Cortex of kidney (tissue), 1 donor: ENCODE data around the gene PEBP1.
"Not testable (repeated sequence)": the region's sequence is repeated elsewhere in the genome, so short reads cannot be mapped to it uniquely, and the experiment has no call there.

Experiments used
- DNase-seq: peaks from one replicate; lab custom pipeline; 2025; lab: John Stamatoyannopoulos, UW

PEBP1 gene

GRCh38 chr12:118135788-118136558 lies at the start of gene PEBP1:
PEBP1 (plus strand) TSS chr12:118136124; CDS start chr12:118136210, 86 bp downstream.
- DNase-seq = peak; percentile 38

DNA sequence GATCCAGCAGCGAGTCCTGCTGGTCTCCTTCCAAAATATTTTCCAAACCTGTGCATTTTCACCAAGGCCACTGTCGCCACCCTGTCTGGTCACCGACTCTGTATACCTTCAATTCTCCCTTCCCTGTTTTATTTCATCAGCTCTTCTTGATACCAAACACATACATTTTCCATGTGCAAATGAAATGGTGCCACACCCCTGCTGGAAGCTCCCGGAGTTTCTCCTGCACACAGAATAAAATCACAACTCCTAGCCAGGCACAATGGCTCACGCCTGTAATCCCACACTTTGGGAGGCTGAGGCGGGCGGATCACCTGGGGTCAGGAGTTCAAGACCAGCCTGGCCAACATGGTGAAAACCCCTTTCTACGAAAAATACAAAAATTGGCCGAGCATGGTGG lies 46.1 kb upstream of the PEBP1 start:
- DNase-seq = no peak

GRCh38 chr12:118094039-118094438 lies 41.9 kb upstream of the PEBP1 start:
- DNase-seq = no peak

- no peak for DNase-seq
Observed at GRCh38 chr12:118098401-118098800, 37.5 kb upstream of the PEBP1 start.

DNA sequence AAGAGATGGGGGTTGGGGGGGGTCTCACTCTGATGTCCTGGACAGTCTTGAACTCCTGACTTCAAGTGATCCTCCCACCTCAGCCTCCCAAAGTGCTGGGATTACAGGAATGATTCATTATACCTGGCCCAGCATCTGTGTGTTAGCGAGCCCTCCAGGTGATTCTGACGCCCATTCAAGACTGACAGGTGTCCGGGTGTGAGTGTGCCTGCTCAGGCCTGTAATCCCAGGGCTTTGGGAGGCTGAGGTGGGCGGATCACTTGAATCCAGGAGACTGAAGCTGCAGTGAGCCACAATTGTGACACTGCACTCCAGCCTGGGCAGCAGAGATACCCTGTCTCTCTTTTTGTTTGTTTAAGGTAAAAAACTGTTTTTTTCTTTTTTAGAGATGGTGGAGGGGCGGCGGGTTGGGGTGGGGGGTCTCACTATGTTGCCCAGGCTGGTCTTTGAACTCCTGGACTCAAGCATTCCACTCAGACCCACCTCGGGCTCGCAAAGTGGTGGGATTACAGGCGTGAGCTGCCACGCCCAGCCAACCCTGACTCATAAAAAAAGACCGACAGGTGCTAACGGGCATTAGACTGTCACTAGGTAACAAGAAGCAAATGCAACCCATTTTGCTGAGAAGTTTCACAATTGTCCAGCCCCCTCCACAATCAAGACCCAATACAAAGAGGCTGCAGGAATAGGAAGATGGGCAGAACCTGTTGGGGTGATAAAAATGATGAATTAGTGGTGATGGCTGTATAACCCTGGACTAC lies 36.8 kb upstream of the PEBP1 start:
- no peak for DNase-seq

DNA sequence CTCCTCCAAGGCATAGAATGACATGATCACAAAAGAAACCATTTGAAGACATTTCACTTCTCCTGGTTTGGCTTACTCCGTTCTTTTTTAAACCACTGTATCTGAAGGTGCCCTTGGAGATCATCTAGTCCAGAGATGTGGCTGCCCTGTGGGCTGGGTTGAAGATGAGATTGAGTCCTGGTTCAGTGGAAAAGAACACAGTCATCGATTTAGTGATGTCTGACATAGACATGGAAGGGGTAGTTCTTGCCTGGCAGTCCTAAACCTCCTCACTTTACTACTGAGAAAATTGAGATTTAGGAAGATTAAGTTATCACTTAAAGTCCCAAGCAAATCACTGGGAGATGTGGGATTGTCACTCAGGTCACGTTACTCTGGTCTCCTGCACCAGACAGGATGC lies 34.9 kb upstream of the PEBP1 start:
- DNase-seq = no peak

GRCh38 chr12:118102070-118102469 lies 33.9 kb upstream of the PEBP1 start:
- no peak for DNase-seq

DNA sequence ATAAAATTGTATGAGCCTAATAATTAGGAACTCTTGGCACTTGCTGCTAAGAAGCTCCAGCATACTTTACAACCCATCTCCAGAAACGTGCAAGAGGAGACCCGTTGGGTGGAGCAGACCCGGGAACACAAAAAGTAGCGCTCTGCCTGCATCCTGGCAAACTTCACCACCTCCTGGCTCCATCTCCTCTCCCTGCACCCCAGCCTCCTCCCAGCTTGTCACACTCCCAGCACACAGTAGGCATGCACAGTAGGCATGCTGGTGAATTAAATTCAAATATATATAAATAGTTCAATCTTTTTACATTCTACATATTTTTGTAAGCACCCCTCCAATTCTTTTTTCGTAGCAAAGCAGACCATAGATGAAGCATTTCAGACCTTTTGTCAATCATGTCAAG lies 33.3 kb upstream of the PEBP1 start:
- no peak for DNase-seq

- no peak for DNase-seq
Observed at GRCh38 chr12:118103201-118103600, 32.7 kb upstream of the PEBP1 start.

DNA sequence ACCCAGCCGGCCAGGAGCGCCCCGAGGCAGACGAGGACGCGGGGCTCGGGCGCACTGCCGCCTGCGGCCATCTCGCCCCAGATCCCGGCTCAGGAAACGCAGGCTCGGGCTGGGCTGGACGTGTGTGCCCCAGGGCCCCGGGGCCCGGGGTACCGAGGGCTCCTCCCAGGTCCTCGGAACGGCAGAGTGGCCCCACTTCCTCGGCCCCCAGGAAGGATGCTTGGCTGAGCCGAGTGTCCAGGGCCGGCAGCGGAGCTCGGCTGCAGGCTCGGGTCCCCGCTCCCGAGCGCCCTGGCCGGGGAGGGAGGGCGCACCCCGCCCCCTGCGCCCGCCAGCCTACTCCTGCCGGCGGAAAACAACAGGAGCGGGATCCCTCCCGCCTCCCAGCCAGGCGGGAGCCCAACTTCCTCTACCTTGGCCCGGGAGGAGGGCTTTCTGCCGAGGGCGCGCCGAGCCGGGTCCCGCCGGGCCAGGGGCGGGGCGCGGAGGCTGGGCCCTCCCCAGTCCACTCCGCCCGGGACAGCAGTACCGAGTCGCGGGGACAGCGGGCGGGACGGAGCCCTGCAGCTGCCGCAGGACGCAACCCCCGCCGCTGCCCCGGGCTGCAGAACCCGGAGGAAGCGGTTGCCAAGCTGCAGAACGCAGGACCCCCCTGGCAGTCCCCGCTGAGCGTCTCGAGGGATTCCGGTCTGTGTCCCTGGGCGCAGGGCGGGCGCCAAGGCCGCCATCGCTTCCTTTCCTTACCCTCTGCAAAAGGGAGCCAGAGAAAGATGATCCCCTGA lies 32.1 kb upstream of the PEBP1 start, which contains the start of gene VSIG10:
Gene VSIG10 (minus strand): TSS at position 411 of the 782 bp plus-strand sequence. CDS start 340 bp downstream, at position 71.
- DNase-seq = peak; percentile 36

DNA sequence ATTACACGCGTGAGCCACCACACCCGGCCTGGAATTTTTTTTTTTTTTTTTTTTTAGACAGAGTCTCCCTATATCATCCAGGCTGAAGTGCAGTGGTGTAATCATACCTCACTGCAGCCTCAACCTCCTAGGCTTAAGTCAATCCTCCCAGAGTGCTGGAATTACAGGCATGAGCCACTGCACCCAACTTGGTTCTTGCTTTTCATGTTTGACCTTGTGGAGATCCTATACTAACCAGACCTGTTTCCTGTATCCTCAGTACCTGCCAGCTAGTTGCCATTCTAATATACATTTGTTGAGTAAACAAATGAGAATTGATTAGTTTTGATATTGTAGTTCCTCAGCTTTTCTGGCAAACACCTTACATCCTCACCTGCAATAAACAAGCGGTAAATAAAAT lies 28.9 kb upstream of the PEBP1 start:
- DNase-seq = no peak

DNA sequence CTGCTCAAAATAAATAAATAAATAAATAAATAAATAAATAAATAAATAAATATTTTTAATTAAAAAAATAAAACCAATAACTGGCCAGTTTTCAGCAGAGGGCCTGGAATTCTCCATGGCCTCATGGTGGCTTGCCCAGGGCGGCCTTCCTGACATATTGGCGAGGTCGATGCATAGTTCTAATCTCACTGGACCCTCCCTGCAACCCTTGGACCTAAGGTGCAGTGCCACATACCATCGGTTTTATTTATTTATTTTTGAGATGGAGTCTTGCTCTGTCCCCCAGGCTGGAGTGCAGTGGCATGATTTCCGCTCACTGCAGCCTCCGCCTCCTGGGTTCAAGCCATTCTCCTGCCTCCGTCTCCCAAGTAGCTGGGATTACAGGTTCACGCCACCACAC lies 28.2 kb upstream of the PEBP1 start:
- no peak for DNase-seq

DNA sequence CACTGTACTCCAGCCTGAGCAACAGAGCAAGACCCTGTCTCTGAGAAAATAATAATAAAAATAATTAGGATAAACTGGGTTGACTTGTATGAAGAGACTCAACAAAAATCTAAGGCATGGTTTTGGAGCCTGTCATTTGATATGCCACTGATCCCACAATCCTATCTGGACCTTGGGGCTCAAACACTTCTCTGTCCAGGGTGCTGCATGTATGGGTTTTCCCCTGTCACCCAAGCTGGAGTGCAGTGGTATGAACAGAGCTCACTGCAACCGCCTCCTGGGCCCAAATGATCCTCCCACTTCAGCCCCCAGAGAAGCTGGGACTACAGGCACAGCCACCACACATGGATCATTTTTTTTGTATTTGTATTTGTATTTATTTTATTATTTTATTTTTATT lies 26.8 kb upstream of the PEBP1 start:
- DNase-seq = no peak

DNA sequence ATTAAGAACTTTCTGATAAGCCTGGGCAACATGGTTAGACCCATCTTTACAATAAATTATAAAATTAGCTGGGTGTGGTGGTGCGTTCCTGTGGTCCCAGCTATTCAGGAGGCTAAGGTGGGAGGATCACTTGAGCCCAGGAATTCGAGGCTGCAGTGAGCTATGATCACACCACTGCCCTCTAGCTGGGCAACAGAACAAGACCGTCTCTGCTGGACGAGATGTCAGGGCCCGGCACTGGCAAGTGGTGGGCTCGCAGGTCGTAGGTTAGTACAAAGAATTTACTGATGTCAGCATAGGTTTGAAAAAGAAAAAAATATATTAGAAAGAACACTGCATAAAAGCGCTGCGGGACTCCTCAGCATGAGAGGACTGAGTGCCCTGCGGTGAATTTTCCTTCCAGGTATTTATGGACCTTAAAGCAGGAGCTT lies 16.5 kb upstream of the PEBP1 start:
- DNase-seq = no peak

- no peak for DNase-seq
Observed at GRCh38 chr12:118120579-118121363, 15.2 kb upstream of the PEBP1 start.

GRCh38 chr12:118122264-118122663 lies 13.7 kb upstream of the PEBP1 start:
- no peak for DNase-seq

GRCh38 chr12:118124333-118124874 lies 11.5 kb upstream of the PEBP1 start:
- DNase-seq = no peak

DNA sequence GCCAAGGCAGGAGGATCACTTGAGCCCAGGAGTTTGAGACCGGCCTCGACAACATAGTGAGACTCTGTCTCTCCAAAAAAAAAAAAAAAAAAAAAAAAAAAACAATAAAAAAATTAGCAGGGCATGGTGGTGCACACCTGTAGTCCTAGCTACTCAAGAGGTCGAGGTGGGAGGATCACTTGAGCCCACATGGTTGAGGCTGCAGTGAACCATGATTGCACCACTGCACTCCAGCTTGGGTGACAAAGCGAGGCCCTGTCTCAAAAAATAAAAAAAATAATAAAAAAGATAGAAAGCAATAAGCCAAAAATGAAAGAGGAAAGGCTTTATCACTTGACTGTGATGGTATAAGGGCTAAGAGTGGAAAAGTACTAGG lies 10.2 kb upstream of the PEBP1 start:
- DNase-seq = no peak

- DNase-seq = no peak
Observed at GRCh38 chr12:118126119-118126757, 9.7 kb upstream of the PEBP1 start.

DNA sequence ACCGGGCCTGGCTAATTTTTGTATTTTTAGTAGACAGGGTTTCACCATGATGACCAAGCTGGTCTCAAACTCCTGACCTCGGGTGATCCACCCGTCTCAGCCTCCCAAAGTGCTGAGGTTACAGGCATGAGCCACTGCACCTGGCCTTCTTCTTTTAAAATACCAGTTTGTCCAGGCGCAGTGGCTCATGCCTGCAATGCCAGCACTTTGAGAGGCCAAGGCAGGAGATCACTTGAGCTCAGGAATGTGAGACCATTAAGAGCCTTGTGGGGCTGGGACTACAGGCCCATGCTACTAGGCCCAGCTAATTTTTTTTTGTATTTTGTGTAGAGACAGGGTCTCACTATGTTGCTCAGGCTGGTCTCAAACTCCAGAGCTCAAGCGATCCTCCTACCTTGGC lies 8.1 kb upstream of the PEBP1 start:
- no peak for DNase-seq

GRCh38 chr12:118129436-118129835 lies 6.5 kb upstream of the PEBP1 start:
- DNase-seq = not testable (repeated sequence)
